GM18511 (cell line): ENCODE measurements around the gene NGLY1.
A peak's percentile ranks its signal among the peaks of the same experiment; 100 is the strongest.

ENCODE experiments used
- ATAC-seq: cut with Tn5 transposase; IDR thresholded peaks from one replicate; pipeline ENCODE4 v1.9.1; 2021; ENCODE audit warnings: mild to moderate bottlenecking, moderate library complexity; ENCODE audit not compliant: unreplicated experiment

Gene NGLY1

DNA sequence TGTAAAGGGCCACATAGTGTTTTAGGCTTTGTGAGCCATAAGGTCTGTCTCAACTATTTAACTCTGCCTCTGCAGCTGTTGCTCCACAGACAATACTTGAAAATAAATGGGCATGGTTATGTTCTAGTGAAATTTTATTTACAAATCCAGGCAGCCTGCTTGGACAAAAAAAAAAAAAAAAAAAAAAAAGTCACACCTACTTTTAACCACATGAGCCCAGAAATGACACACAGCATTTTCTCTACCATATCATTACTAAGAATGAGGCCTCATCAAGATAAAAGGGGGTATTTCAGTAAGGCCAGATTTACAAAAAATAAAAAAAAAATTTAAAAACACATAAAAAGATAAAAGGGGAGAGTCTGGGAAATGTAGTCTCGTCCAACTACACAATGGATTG, 1.7 kb upstream of the NGLY1 start:
- no peak for ATAC-seq

DNA sequence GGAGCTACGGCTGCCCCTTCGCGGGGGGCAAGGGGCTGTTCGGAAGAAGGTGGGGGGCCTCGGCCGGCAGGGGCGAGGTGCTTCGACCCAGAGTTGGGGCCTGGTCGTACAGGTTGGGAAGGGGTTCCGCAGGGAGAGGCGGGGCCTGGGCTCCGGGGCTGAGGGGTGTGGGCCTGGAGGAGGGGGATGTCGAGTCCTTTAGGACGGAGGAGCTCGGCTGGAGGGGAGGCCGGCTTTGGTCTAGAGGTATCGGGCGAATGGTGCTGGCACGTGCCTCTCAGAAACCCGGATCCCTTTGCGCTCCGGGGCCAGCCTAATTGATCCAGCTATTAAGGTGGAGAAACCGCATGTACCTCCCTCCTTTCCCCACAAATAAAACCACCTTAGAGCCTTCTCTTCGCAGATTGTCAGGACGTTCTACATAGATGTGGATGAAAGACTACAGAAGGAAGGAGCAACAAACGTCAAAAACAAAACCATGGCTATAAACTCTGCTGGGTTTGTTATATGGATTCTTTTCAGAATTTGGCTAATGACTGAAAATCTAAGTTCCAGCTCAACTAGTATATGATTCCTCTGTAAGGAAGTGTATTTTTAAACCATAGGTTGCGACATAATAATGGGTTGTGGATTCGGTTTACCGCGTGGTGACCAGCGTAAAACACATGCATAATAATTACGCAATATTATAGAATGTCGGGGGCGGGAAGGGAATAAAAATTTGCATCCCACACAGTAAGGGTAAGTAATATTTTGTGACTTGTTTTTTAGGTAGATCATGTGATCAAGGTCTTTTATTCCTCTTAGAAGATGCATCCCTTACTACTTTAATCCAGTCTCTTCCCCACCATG, 644 bp upstream of the NGLY1 start:
- peak; percentile 35 for ATAC-seq

DNA sequence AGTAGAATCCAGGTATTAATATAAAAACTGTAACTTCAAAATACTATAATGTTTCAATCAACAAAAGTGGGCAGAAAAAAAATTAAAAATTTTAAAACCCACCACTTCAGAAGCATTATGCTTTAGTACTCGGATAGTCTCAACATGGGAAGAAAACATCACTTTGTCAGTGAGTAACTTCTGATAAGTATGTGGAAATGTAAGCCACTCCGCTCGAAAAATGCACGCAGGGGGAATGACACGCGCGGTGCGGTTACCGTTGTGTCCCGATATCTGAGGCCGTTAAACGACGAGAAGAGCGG, 656 bp downstream of the NGLY1 start:
- no peak for ATAC-seq

DNA sequence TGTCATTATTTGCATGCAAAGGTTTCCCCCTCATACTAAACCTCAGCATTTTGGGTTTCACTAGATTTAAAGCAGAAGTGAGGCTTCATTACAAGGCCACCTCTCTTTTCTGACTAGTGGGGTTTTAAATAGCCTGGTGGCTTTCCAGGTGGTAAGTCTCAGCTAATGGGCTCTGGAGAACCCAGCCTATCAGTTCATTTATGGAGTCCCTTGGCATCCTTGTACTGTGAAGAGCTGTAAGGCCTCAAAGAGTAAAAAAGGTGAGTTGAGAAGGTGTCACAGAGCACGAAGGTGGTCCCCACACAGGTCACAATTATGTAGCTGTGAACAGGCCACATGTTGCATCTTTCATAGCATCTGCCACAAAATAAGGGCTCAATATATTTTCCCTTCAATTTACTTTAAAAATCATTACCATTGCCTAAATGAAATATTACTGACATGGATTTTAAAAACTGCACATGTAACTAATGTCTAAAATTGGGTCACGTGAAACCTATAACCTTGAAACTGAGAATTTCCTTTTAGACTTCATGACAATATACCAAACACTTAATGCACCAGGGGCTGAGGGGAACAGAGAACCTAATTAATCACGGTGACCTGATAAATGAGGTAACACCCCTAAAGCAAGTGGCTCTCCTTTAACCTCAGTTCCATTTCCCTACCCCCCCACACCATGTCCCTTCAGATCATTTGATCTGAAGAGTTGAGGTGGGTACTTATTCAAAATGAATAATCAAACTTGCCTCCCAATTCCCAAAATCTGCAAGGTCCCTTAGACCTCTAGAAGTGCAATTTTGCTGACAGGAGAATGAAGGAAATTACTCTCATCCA, 1.3 kb downstream of the NGLY1 start:
- ATAC-seq: peak; percentile 52

DNA sequence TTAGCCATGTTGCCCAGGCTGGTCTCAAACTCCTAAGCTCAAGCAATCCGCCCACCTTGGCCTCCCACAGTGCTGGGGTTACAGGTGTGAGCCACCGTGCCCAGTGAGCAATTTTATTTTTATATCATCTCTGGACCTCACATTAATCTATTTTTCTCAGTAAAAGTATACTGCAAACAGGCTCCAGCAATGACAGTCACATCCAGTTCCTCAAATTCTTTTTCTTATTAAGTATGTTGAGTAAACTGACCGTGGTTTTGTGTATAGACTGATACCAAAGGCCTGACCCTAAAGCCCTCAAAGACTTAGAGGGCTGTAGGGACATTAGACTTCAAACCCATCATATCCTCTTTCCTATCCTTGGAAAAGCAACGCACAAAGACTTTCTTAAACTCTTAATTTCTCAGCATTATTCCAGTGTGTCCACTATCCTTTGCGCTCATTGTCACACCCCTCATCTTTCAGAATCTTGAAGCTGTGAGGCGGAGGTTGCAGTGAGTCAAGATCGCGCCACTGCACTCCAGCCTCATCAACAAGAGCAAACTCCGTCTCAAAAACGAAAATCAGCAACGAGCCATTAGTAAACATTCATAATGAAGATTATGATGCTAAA, 2.0 kb downstream of the NGLY1 start:
- ATAC-seq: no peak

DNA sequence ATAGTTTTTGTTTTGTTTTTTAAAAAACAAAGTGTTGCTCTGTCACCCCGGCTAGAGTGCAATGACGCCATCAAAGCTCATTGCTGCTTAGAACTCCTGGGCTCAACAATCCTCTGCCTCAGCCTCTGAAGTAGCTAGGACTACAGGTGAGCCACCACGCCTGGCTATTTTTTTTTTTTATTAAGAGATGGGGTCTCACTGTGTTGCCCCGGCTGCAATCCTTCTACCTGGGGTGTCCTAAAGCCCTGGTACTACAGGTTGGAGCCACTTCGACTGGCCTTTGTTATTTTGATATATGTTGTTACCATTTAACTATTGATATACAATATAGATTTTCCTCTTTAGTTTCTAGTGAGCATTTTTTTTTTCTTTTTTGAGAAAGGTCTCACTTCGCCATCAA, 2.6 kb downstream of the NGLY1 start:
- no peak for ATAC-seq

DNA sequence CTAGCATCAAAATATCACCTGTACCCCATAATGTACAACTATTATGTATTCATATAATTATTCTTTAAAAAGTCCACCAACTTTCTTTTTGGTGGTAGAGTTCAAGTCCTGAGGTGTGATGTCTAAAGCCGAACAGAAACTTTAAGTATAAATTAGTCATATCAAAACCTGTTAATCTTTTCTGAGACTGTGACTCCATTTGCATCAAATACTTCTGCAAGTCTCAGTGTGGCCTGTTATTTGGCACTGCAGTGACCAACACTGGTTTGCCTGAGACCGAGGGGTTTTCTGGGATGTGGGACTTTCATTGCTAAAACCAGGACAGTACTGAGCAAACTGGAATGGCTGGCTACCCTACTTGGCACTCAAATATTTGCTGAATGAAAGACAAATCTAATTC, 7.3 kb downstream of the NGLY1 start:
- ATAC-seq: peak; percentile 73

DNA sequence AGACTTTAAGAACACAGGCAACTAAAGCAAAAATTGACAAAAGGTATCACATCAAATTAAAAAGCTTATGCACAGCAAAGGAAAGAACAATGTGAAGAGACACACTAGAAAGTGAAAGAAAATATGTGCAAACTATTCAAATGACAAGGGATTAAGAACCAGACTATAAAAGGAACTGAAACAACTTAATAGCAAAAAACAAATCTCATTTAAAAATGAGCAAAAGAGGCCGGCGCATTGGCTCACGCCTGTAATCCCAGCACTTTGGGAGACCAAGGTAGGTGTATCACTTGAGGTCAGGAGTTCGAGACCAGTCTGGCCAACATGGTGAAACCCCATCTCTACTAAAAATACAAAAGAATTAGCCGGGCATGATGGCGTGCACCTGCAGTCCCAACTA, 14.4 kb downstream of the NGLY1 start:
- peak; percentile 95 for ATAC-seq

DNA sequence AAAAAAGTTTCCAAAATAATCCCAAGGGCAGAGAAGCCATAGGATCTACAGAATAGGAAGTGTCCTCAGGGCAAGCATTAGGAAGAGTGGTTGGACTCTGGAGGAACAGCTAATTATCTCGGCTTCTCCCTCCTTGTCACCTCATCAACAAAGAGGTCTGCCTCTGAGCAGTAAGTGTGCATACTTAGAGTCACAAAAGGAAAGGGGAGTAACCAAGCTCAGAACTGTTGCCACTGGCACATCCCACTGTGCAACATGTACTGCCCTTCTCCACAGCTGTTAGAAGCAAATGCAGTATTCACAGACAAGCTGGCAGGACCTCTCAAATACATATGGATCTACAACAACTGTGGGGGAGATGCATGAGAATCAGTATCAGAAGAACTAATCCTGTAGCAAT, 31.5 kb downstream of the NGLY1 start:
- no peak for ATAC-seq

DNA sequence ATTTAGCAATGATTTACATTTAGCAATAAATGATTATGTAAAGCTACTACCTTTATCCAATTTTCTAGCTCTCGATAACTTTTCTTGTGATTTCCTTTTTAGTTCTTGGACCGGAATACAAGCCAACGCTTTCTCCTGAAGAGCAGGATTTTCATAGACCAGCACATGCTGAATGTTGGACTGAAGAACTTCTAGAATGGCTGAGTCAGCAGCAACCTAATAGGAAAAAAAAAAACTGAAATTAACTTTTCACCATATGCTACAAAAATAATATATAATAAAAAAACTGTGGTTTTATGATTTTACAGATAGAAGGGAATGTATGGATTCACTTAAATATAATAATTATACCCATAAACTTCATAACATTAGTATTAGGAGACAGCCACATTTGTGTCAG, 32.2 kb downstream of the NGLY1 start:
- no peak for ATAC-seq

DNA sequence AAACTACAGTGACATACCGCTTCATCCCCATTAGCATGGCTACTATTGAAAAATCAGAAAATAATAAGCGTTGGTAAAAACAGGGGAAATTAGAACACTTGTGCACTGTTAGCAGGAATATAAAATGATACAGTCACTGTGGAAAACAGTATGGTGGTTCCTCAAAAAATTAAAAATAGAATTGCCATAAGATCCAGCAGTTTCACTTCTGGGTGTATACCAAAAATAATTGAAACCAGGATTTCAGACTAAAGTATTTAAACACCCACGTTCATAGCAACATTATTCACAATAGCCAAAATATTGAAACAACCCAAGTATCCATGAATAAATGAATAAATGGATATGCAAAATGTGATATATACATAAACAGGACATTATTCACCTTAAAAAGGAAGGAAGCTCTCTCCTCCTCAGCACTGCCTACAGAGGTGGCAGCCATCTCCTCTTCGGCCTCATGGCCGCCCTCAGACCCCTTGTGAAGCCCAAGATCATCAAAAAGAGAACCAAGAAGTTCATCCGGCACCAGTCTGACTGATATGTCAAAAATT, 34.1 kb downstream of the NGLY1 start:
- ATAC-seq: no peak

DNA sequence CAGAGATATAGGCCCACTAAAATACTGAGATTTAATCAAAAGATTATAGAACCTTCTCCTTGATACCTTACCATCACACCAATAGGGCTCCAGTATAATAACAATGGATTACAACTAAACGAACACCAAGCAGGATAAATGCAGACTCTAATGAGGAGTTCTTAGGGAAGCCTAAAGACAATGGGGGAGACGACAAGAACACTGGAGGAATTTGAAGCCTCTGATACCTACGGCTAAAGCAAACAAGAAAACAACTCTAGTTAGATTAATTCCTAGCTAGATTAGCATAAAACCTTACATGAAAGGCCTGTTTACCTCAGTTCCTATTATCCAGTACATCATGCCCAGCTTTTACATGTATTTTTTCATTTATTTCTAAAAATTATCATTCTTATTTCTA, 35.1 kb downstream of the NGLY1 start:
- no peak for ATAC-seq

DNA sequence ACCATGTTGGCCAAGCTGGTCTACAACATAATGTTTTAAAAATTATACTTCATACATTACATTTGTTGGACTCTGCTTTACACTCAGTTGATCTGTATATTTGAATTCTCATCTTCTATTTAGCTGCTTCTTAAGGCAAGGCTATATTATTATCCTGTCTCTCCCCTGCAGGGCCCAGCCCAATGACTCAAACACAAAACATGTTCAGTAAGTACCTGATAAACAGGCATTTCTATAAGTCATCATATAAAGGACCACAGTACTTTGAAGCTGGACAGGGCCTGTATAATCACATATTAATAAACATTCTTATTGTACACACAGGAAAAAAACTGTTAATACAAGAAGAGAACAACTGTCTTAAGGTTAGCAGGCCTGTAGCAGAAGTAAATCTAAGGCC, 36.2 kb downstream of the NGLY1 start:
- ATAC-seq: no peak

DNA sequence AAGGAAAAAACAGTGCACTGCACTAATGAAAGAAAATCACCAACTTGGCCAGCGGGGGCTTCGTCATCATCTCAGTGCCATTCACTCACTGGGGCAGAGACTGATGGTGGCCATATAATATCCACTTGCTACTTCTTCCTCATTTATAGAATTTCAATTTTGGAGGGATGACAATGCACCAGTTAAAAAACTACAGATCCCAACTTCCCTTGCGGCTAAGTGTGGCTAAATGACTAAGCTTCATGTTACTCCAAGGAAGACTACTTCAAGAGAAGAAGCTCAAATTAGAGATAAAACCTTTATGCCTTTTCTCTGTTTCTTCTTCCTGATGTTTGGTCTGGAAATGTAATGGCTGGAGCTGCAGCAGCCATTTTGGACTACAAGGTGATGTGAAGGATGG, 38.8 kb downstream of the NGLY1 start:
- no peak for ATAC-seq

DNA sequence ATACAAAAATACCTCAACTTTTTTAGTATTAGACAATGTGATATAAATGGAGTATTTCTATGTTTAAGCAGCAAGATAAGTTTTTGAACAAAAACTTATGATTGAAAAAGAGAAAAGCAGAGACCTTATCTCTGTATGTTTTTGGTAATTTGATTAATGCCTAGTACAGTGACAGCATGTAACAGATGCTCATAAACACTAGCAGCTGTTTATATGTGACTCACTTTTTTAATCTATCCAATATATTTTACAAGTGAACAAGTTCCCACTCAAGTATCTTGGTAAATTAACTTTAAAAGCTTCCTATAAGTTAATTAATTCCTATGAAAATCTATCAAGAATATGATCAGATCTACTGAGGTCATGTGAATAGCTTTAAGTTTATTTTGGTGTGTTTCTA, 55.1 kb downstream of the NGLY1 start:
- ATAC-seq: no peak

DNA sequence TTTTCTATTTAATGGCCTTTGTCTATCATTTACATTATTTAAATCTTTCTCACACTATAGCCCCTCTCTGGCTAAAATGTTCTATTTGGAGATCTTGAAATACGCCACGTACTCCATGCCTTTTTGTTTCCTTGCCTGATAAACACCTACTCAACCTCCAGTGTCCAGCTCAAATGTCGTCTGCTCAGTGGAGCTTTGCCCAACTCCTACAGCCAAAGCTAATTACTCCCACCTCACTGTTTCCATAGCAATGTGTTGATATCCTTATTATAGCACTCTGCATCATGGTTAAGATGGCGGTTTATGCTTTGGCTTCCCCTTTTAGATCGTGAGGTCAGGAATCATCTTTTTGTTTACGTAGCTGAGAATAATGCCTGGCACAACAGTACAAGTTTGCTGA, 55.9 kb downstream of the NGLY1 start:
- no peak for ATAC-seq

DNA sequence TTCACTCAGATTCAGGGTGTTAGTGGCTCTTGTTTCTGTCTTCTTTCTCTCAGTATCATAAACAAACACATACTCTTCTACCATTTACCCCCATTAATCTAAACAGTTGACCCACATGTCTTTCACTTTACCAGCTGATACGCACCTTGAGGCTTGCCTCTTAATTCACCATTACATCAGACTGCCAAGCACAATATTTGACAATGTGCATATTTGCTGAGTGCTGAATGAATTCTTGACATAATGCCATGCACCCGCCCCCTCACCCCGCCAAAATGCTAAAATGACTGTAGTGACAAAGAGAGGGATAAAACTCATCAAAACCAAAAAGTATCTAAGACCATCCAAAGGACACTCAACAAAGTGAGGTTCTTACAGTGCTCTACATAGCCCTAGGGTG, 57.4 kb downstream of the NGLY1 start:
- no peak for ATAC-seq

DNA sequence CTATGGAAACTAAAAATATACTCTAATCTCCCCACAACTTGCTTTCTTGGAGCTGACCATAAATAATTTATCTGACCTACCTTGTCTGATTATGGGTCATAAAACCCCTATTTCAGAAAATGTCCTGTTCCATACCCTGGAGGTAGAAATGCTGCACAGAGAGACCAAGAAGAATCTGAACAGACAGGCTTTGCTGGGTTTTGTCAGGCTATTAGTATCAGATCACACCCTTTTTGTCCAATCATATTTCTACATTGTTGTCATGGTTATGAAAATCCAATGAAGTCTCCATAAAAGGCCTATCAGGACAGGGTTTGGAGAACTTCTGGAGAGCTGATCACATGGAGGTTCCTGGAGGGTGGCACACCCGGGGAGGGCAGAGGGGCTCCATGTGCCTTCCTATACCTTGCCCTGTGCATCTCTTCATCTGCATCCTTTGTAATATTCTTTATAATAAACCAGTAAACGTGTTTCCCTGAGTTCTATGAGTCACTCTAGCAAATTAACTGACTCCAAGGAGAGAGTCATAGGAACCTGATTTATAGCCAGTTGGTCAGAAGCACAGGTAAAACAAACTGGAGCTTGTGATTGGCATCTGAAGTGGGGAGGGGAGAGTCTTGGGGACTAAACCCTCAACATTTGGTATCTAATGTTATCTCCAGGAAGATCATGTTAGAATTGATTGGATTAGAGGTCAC, 58.1 kb downstream of the NGLY1 start:
- no peak for ATAC-seq

DNA sequence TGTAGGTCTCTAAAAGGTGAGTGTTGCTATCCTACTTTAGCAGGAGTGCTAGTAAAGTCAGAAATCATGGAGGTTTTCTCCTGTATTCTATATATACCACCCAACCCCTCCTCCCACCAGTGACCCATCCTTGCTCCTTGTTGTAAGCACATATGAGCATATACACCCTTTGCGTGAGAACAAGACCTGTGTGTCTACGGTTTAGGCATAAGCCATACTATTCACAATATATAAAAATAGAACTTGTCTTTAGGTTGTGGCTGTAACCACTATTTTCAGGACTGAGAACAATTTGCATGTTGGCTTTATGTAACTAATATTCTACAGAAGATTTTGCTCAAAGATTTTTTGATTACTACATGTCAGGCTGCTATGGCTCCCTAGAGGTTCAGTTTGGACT, 59.4 kb downstream of the NGLY1 start:
- no peak for ATAC-seq

DNA sequence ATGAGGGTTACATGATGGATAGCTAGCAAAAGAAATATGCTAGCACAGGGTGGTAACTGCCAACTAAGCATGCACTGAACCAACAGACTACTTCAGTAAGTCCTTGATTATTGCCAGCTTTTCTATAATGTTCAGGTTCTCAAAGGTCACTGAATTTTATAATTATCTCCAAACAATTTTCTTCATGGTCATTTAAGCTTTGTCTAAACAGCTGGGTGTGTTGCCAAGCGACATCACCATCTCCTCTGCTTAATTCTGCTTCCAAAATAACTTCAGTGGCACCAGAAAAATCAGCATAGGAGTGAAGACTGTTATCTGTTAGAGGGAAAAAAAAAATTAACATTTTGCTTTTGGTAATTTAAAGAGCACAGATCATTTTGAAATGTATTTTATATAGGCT, 63.9 kb downstream of the NGLY1 start:
- no peak for ATAC-seq

DNA sequence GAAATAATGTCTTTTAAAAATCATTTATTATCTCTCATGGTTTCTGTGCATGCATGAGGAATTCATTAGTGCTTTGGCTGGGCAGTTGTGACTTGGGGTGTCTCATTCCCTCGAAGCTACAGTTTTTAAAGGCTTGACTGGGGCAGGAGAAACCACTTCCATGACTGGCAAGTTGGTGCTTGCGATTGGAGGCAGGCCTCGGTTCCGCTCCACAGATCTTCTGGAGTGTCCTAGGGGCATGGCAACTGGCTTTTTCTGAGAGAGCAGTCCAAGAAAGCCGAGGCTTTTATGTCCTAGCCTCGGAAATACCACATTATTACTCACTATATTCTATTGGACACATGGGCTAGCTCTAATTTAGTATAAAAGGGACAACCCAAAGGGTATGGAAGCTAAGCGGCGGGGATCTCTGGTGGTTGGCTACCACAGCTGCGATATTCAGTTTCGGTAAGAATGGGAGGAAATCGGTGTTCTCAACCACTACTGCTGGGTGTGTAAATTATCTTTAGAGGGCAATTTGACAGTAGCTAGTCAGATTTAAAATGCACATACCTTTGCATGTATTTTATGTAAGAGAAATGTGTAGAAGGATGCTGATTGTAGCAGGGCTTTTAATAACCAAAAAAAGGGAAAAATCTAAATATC, 69.8 kb downstream of the NGLY1 start:
- no peak for ATAC-seq
